Erythroblast (primary cell): Measurements from ENCODE around the gene ITLN1.

Experiments used
- GATA1 ChIP-seq: IDR thresholded peaks from 2 replicates; pipeline ENCODE4 v1.6.1; 2011; ENCODE audit warnings: low read depth, mild to moderate bottlenecking, control low read depth, low read length, moderate library complexity
- POLR2A ChIP-seq: IDR thresholded peaks from 2 replicates; pipeline ENCODE4 v1.6.1; 2011; ENCODE audit warnings: mild to moderate bottlenecking, low read length

GRCh38 chr1:160830321-160831153 lies 54.4 kb downstream of the ITLN1 start:
- TF ChIP-seq POLR2A: no peak
- TF ChIP-seq GATA1: no peak
